WTC11 (cell line): ENCODE data around the gene PLXNA2. TPM values are rescaled to one million over a fixed set of nuclear protein-coding genes. Genes with fewer than 3 reads are reported as not detected.

Source experiments
- ATAC-seq: fragments of 200-7000 bp; cut with Tn5 transposase; 2 replicates; pipeline ENCODE4 v1.10.0; 2021; ENCODE audit warnings: mild to moderate bottlenecking, moderate library complexity
- CTCF ChIA-PET: fragments of 300-600 bp; sonication (Branson Sonifier 250); formaldehyde crosslinking; loops from one replicate; lab custom pipeline; 2021; ENCODE audit warnings: antibody characterized with exemption; lab: Charles Lee
- POLR2A ChIA-PET: fragments of 350-600 bp; sonication (Branson Sonifier 250); formaldehyde crosslinking; loops from one replicate; lab custom pipeline; 2021; ENCODE audit warnings: antibody characterized with exemption; lab: Charles Lee
- DNase-seq: peaks from one replicate; pipeline ENCODE4 v3.0.0; 2021; ENCODE audit warnings: low spot score
- H3K27ac Mint-ChIP-seq: 2 replicates; pipeline ENCODE4 v1.8.0; 2021; ENCODE audit warnings: mixed read lengths
- H3K27me3 Mint-ChIP-seq: 2 replicates; pipeline ENCODE4 v1.8.0; 2021; ENCODE audit warnings: low read depth, mild to moderate bottlenecking, moderate library complexity, mixed read lengths
- H3K36me3 Mint-ChIP-seq: 2 replicates; pipeline ENCODE4 v1.8.0; 2021; ENCODE audit warnings: mixed read lengths
- H3K4me1 Mint-ChIP-seq: 2 replicates; pipeline ENCODE4 v1.8.0; 2022; ENCODE audit warnings: mixed read lengths
- H3K4me3 Mint-ChIP-seq: 2 replicates; pipeline ENCODE4 v1.8.0; 2021; ENCODE audit warnings: mild to moderate bottlenecking, moderate library complexity, mixed read lengths
- H3K9me3 Mint-ChIP-seq: 2 replicates; pipeline ENCODE4 v1.8.0; 2021; ENCODE audit warnings: mixed read lengths
- CDX4 ChIP-seq: fragments of 250-450 bp; sonication (Bioruptor Pico); IDR thresholded peaks from 2 replicates; pipeline ENCODE4 v1.9.0; 2021; ENCODE audit warnings: moderate library complexity, mild to moderate bottlenecking, inconsistent platforms, borderline replicate concordance
- CREB1 ChIP-seq: sonication (generic); formaldehyde crosslinking; IDR thresholded peaks from 2 replicates; pipeline ENCODE4 v1.8.0; 2023; ENCODE audit warnings: mild to moderate bottlenecking, missing genetic modification reagents
- E2F1 ChIP-seq: sonication (generic); formaldehyde crosslinking; IDR thresholded peaks from 2 replicates; pipeline ENCODE4 v1.8.0; 2022; ENCODE audit warnings: mild to moderate bottlenecking, missing genetic modification reagents
- EMX1 ChIP-seq: fragments of 250-450 bp; sonication (Bioruptor Pico); IDR thresholded peaks from 2 replicates; pipeline ENCODE4 v1.8.0; 2021; ENCODE audit warnings: mild to moderate bottlenecking
- GABPB1 ChIP-seq: sonication (generic); formaldehyde crosslinking; IDR thresholded peaks from 2 replicates; pipeline ENCODE4 v1.8.1; 2023; ENCODE audit warnings: mild to moderate bottlenecking, missing genetic modification reagents
- GTF2I ChIP-seq: fragments of 250-450 bp; sonication (Bioruptor Pico); conservative IDR thresholded peaks from 2 replicates; pipeline ENCODE4 v1.4.0; 2021; ENCODE audit warnings: mild to moderate bottlenecking
- MXD4 ChIP-seq: fragments of 250-450 bp; sonication (Bioruptor Pico); IDR thresholded peaks from 2 replicates; pipeline ENCODE4 v1.8.0; 2021; ENCODE audit warnings: mild to moderate bottlenecking, moderate library complexity, borderline replicate concordance
- MYBL2 ChIP-seq: sonication (generic); formaldehyde crosslinking; IDR thresholded peaks from 2 replicates; pipeline ENCODE4 v1.8.1; 2023; ENCODE audit warnings: mild to moderate bottlenecking, moderate library complexity, missing genetic modification reagents
- NFATC4 ChIP-seq: fragments of 250-450 bp; sonication (Bioruptor Pico); IDR thresholded peaks from 2 replicates; pipeline ENCODE4 v1.9.0; 2021; ENCODE audit warnings: mild to moderate bottlenecking
- NFYB ChIP-seq: sonication (generic); formaldehyde crosslinking; conservative IDR thresholded peaks from 2 replicates; pipeline ENCODE4 v1.8.0; 2022; ENCODE audit warnings: low read depth, missing genetic modification reagents
- NR1H2 ChIP-seq: sonication (generic); formaldehyde crosslinking; IDR thresholded peaks from 2 replicates; pipeline ENCODE4 v1.9.0; 2021; ENCODE audit warnings: mild to moderate bottlenecking, moderate library complexity, missing genetic modification reagents
- PREB ChIP-seq: sonication (generic); formaldehyde crosslinking; IDR thresholded peaks from 2 replicates; pipeline ENCODE4 v1.8.1; 2022; ENCODE audit warnings: mild to moderate bottlenecking, missing genetic modification reagents, moderate library complexity, borderline replicate concordance
- PRRX2 ChIP-seq: fragments of 250-450 bp; sonication (Bioruptor Pico); IDR thresholded peaks from 2 replicates; pipeline ENCODE4 v1.8.0; 2021; ENCODE audit warnings: mild to moderate bottlenecking
- SMAD4 ChIP-seq: sonication (generic); formaldehyde crosslinking; IDR thresholded peaks from 2 replicates; pipeline ENCODE4 v1.8.0; 2022; ENCODE audit warnings: mild to moderate bottlenecking, missing genetic modification reagents
- TP53 ChIP-seq: sonication (generic); formaldehyde crosslinking; IDR thresholded peaks from 2 replicates; pipeline ENCODE4 v1.8.1; 2023; ENCODE audit warnings: mild to moderate bottlenecking, missing genetic modification reagents
- USF1 ChIP-seq: sonication (generic); formaldehyde crosslinking; IDR thresholded peaks from 2 replicates; pipeline ENCODE4 v1.8.0; 2022; ENCODE audit warnings: mild to moderate bottlenecking, missing genetic modification reagents
- ZBTB21 ChIP-seq: sonication (generic); formaldehyde crosslinking; IDR thresholded peaks from 2 replicates; pipeline ENCODE4 v1.8.1; 2023; ENCODE audit warnings: mild to moderate bottlenecking, missing genetic modification reagents, borderline replicate concordance
- ZMAT4 ChIP-seq: fragments of 250-450 bp; sonication (Bioruptor Pico); IDR thresholded peaks from 2 replicates; pipeline ENCODE4 v1.9.0; 2021; ENCODE audit warnings: mild to moderate bottlenecking
- ZNF219 ChIP-seq: sonication (generic); formaldehyde crosslinking; IDR thresholded peaks from 2 replicates; pipeline ENCODE4 v1.8.0; 2023; ENCODE audit warnings: missing genetic modification reagents, mild to moderate bottlenecking, borderline replicate concordance
- ZNF416 ChIP-seq: fragments of 250-450 bp; sonication (Bioruptor Pico); IDR thresholded peaks from 2 replicates; pipeline ENCODE4 v1.9.0; 2021; ENCODE audit warnings: mild to moderate bottlenecking, inconsistent platforms
- ZNF425 ChIP-seq: fragments of 250-450 bp; sonication (Bioruptor Pico); conservative IDR thresholded peaks from 2 replicates; pipeline ENCODE4 v1.9.0; 2021; ENCODE audit warnings: mild to moderate bottlenecking
- total RNA-seq: library from RNA; stranded (reverse); gene quantifications from 3 replicates; pipeline ENCODE4 v1.2.3, GENCODE V29; 2021

Gene PLXNA2
- total RNA-seq, 1 experiment from 2014 or later: 4.2 TPM

GRCh38 chr1:208264469-208265121 lies 20.4 kb upstream of the PLXNA2 start (continued):
- no peak for TF ChIP-seq ZNF425 (CRISPR knock-in tag)

- ChIA-PET CTCF (interaction anchor here (1.0 kb wide), 1 partner anchor 17 kb away, joined by 3 read pairs; no protein-coding TSS in a partner anchor), POLR2A (no interaction called here)
- H3K36me3 Mint-ChIP-seq: peaks cover 12% of the 10 kb centered on the region
- no peak overlapping the region for H3K4me3 Mint-ChIP-seq
- H3K27ac Mint-ChIP-seq: no peak overlapping the region
- H3K27me3 Mint-ChIP-seq: peaks cover 28% of the 10 kb centered on the region
- H3K4me1 Mint-ChIP-seq: peaks cover 14% of the 10 kb centered on the region
- DNase-seq: no peak
- no peak for TF ChIP-seq TP53 (CRISPR knock-in tag)
- no peak for TF ChIP-seq MYBL2 (CRISPR knock-in tag)
- TF ChIP-seq PRRX2 (CRISPR knock-in tag): no peak
- TF ChIP-seq ZNF416: no peak
- no peak for ATAC-seq
- peaks cover 20% of the 10 kb centered on the region for H3K9me3 Mint-ChIP-seq
Observed at GRCh38 chr1:208261874-208262273, 17.7 kb upstream of the PLXNA2 start.

GRCh38 chr1:208258277-208258676 lies 14.1 kb upstream of the PLXNA2 start:
- H3K27ac Mint-ChIP-seq: no peak overlapping the region
- peaks cover 12% of the 10 kb centered on the region for H3K36me3 Mint-ChIP-seq
- ChIA-PET CTCF (interaction anchor here (1.0 kb wide), 2 partner anchors 10 to 13 kb away, joined by 3 to 4 read pairs; no protein-coding TSS in a partner anchor), POLR2A (no interaction called here)
- TF ChIP-seq NFATC4 (CRISPR knock-in tag): no peak
- TF ChIP-seq MYBL2 (CRISPR knock-in tag): no peak
- TF ChIP-seq MXD4 (CRISPR knock-in tag): no peak
- no peak for TF ChIP-seq SMAD4 (CRISPR knock-in tag)
- no peak for TF ChIP-seq NR1H2 (CRISPR knock-in tag)
- TF ChIP-seq USF1 (CRISPR knock-in tag): no peak
- H3K27me3 Mint-ChIP-seq: peaks cover 55% of the 10 kb centered on the region
- DNase-seq (no peak), ATAC-seq (no peak)
- H3K4me3 Mint-ChIP-seq: no peak overlapping the region
- peaks cover 20% of the 10 kb centered on the region for H3K9me3 Mint-ChIP-seq
- H3K4me1 Mint-ChIP-seq: peaks cover 18% of the 10 kb centered on the region

GRCh38 chr1:208257351-208257750 lies 13.2 kb upstream of the PLXNA2 start:
- peak; percentile 75 for ATAC-seq
- ChIA-PET CTCF (no interaction called here), POLR2A (no interaction called here)
- DNase-seq: no peak
- no peak overlapping the region for H3K4me3 Mint-ChIP-seq
- H3K27ac Mint-ChIP-seq: no peak overlapping the region
- H3K27me3 Mint-ChIP-seq: peaks cover 55% of the 10 kb centered on the region
- H3K4me1 Mint-ChIP-seq: peaks cover 27% of the 10 kb centered on the region
- peaks cover 19% of the 10 kb centered on the region for H3K9me3 Mint-ChIP-seq
- H3K36me3 Mint-ChIP-seq: peaks cover 12% of the 10 kb centered on the region
- TF ChIP-seq CREB1 (CRISPR knock-in tag) (no peak), GTF2I (CRISPR knock-in tag) (no peak), PREB (no peak), ZMAT4 (CRISPR knock-in tag) (no peak), NFYB (CRISPR knock-in tag) (no peak), ZNF219 (CRISPR knock-in tag) (no peak), CDX4 (CRISPR knock-in tag) (no peak), EMX1 (CRISPR knock-in tag) (no peak), E2F1 (CRISPR knock-in tag) (no peak), ZNF425 (CRISPR knock-in tag) (no peak), ZBTB21 (CRISPR knock-in tag) (no peak), GABPB1 (CRISPR knock-in tag) (no peak)
